GM21737 (cell line): ENCODE results near the gene MYRF.

ENCODE experiments used
- ATAC-seq: cut with Tn5 transposase; IDR thresholded peaks from one replicate; pipeline ENCODE4 v1.9.1; 2021; ENCODE audit warnings: mild to moderate bottlenecking, moderate library complexity; ENCODE audit not compliant: unreplicated experiment

The MYRF gene

GRCh38 chr11:61775606-61776554 lies 23.4 kb downstream of the MYRF start:
- ATAC-seq, result no peak

GRCh38 chr11:61776561-61777075 lies 24.2 kb downstream of the MYRF start:
- no peak for ATAC-seq

GRCh38 chr11:61777234-61778090 lies 25.0 kb downstream of the MYRF start:
- no peak for ATAC-seq

- no peak for ATAC-seq
These were observed 26.0 kb downstream of the MYRF start for GRCh38 chr11:61778357-61778886.

- ATAC-seq, result no peak
These were observed 26.6 kb downstream of the MYRF start for GRCh38 chr11:61778920-61779650.

- no peak for ATAC-seq
These were observed 27.5 kb downstream of the MYRF start for GRCh38 chr11:61779666-61780525.

GRCh38 chr11:61780581-61781162 lies 28.2 kb downstream of the MYRF start:
- ATAC-seq, result no peak

- ATAC-seq, result no peak
These were observed 29.1 kb downstream of the MYRF start for GRCh38 chr11:61781585-61781984.

- no peak for ATAC-seq
These were observed 29.9 kb downstream of the MYRF start for GRCh38 chr11:61782299-61782698.

GRCh38 chr11:61782841-61783240 lies 30.4 kb downstream of the MYRF start:
- no peak for ATAC-seq

- ATAC-seq, result no peak
These were observed 31.5 kb downstream of the MYRF start for GRCh38 chr11:61783717-61784505.

GRCh38 chr11:61784506-61784805 lies 32.0 kb downstream of the MYRF start:
- ATAC-seq, result no peak

- ATAC-seq, result no peak
These were observed 33.5 kb downstream of the MYRF start for GRCh38 chr11:61785837-61786402.

GRCh38 chr11:61787928-61788491 lies 35.6 kb downstream of the MYRF start:
- no peak for ATAC-seq

GRCh38 chr11:61791737-61792309 lies 39.4 kb downstream of the MYRF start:
- ATAC-seq, result peak; percentile 23

- peak; percentile 74 for ATAC-seq
These were observed 40.1 kb downstream of the MYRF start, which contains the start of the genes FEN1 and TMEM258 for GRCh38 chr11:61792310-61793082. TSS of gene FEN1 (plus strand) at chr11:61792911. CDS start at chr11:61795362, 2,451 bp downstream. TSS of gene TMEM258 (minus strand) at chr11:61792599. CDS start at chr11:61792558, 41 bp downstream.
